ENCODE data around the gene RAB40B. TPM values are rescaled to one million over a fixed set of nuclear protein-coding genes. Genes with fewer than 3 reads are reported as not detected.
A peak's percentile ranks its signal among the peaks of the same experiment; 100 is the strongest.

RAB40B gene
- total and polyA plus RNA-seq, 4 donors, result 4.9 to 12.2 (median 9.1) TPM

DNA sequence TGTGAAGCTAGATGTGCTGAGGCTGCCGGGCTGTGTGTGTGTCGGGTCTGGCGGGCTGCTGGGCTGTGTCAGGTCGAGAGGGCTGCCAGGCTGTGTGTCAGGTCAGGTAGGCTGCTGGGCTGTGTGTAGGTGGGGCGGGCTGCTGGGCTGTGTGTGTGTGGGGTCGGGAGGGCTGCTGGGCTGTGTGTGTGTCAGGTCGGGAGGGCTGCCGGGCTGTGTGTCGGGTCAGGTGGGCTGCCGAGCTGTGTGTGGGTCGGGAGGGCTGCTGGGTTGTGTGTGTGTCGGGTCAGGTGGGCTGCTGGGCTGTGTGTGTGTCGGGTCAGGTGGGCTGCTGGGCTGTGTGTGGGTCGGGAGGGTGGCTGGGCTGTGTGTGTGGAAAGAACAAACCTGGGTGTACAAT is 58.9 kb downstream of the RAB40B start:
- Histone ChIP-seq H3K9ac (ENCODE audit: insufficient read depth in 1 of 2, low read length in 2 of 2) (no peak overlapping the region), H3K4me1 (ENCODE audit: control insufficient read depth in 5 of 5, insufficient read depth in 5 of 5, low read length in 5 of 5) (peaks cover 0 to 5% (median 0%) of the 10 kb centered on the region in 5 donors), H3K9me3 (ENCODE audit: control insufficient read depth in 4 of 4, insufficient read depth in 3 of 4, low read length in 3 of 4) (peaks cover 0 to 2% (median 0%) of the 10 kb centered on the region in 4 donors), H3K27me3 (ENCODE audit: control insufficient read depth in 3 of 3, insufficient read depth in 3 of 3, low read length in 2 of 3) (no peaks in the 10 kb centered on the region), H3K27ac (ENCODE audit: low read depth in 1 of 2, low read length in 1 of 2) (no peak overlapping the region), H3K4me3 (no peak overlapping the region), H3K36me3 (ENCODE audit: control insufficient read depth in 4 of 4, insufficient read depth in 4 of 4, low read length in 4 of 4) (peaks cover 0 to 31% (median 27%) of the 10 kb centered on the region in 4 donors)
- DNase-seq (no peak), ATAC-seq (ENCODE audit: insufficient read depth, low FRiP score) (no peak)
- no peak for TF ChIP-seq CTCF (IDR thresholded peaks at IDR 0.05; ENCODE audit: control extremely low read depth, extremely low read depth)
- WGBS, 2 donors, result 85 to 90% methylated on average over 13 to 14 of the region's 14 CpGs

DNA sequence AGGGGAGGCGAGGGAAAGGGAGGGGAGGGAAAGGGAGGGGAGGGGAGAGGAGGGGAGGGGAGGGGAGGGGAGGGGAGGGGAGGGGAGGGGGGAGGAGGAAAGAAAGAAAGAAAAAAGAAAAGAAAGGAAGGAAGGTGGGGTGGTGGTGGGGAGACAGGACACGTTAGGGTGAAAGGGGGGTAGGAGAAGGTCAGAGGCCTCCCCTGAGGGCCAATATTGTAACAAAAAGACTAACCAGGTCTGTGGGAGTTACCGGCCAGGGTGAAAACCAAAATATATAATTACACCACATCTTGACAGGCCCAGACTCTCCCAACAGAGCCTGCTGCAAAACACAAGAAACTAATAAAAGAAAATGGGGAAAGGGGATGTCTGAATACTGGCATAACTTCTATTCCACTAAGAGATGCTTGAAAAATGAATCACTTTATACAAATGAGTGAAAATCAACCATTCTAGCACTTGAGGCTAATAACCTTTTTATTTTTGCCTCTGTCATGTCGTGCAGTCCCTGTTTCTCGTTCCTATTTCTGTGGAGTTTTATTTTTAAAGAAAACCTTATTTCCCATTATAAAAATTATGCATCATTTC is 60.2 kb downstream of the RAB40B start:
- ATAC-seq (ENCODE audit: insufficient read depth, low FRiP score) (no peak), DNase-seq (no peak)
- Histone ChIP-seq H3K27ac (ENCODE audit: low read depth in 1 of 2, low read length in 1 of 2) (no peak overlapping the region), H3K27me3 (ENCODE audit: control insufficient read depth in 3 of 3, insufficient read depth in 3 of 3, low read length in 2 of 3) (no peaks in the 10 kb centered on the region), H3K9ac (ENCODE audit: insufficient read depth in 1 of 2, low read length in 2 of 2) (no peak overlapping the region), H3K4me1 (ENCODE audit: control insufficient read depth in 5 of 5, insufficient read depth in 5 of 5, low read length in 5 of 5) (peaks cover 0 to 5% (median 0%) of the 10 kb centered on the region in 5 donors), H3K4me3 (no peak overlapping the region), H3K9me3 (ENCODE audit: control insufficient read depth in 4 of 4, insufficient read depth in 3 of 4, low read length in 3 of 4) (peaks cover 0 to 2% (median 0%) of the 10 kb centered on the region in 4 donors), H3K36me3 (ENCODE audit: control insufficient read depth in 4 of 4, insufficient read depth in 4 of 4, low read length in 4 of 4) (peaks cover 0 to 25% (median 21%) of the 10 kb centered on the region in 4 donors)
- TF ChIP-seq CTCF (IDR thresholded peaks at IDR 0.05; ENCODE audit: control extremely low read depth, extremely low read depth), result no peak
- WGBS, 2 donors, result 75 to 77% methylated on average over 4 of the region's 5 CpGs

DNA sequence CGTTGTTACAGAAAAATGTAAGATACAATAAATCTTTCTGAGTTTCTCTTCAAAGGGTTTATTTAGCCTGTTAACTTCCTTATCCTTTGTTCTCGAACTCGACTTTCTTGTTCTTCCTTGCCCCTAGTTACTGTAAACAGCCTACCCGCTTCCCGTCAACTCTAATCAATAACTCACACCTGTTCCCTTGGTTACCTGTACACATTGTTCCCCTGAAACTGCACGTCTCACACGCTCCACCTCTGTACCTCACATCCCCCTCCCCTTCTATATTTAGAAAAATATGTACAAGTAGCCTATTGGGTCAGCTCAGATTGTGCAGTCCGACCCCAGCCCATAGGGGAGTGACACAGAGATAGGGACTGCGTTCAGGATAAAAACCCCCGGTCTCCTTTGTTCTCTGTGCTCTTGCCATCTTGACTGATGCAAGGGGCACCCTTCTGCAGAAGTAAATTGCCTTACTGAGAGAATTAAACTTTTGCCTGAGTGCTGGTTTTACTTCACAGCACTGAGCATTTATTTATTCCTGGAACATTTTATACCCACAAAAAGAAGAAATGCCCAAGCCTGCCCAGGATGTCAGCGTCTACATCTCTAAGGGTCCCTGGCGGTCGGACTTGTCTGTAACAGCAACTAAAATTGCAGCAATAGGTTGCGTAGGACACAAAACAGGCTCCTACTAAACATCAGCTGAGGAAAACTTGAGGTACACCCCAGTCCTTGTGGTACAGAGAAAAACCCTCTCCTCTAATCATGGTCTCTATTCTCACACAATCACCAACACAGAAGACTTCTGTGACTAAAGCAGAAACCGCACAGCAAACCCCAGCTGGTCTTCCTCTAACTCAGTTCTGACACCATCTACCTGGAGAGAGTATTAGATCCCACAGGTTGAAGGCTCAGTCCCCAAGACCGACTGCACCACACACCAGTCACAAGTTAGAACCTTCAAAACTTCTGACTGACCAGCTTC is 61.6 kb downstream of the RAB40B start:
- 78 to 81% methylated on average over 16 of the region's 16 CpGs for WGBS, 2 donors
- no peak for TF ChIP-seq CTCF (IDR thresholded peaks at IDR 0.05; ENCODE audit: control extremely low read depth, extremely low read depth)
- no peaks in the 10 kb centered on the region for H3K27me3 ChIP-seq (ENCODE audit: control insufficient read depth in 3 of 3, insufficient read depth in 3 of 3, low read length in 2 of 3)
- peak overlapping the region in 1 of 2 donors; percentile 55 for H3K9ac ChIP-seq (ENCODE audit: insufficient read depth in 1 of 2, low read length in 2 of 2)
- no peak for ATAC-seq (ENCODE audit: insufficient read depth, low FRiP score)
- H3K4me1 ChIP-seq (ENCODE audit: control insufficient read depth in 5 of 5, insufficient read depth in 5 of 5, low read length in 5 of 5), result peaks cover 0 to 3% (median 0%) of the 10 kb centered on the region in 5 donors
- peaks cover 0 to 2% (median 0%) of the 10 kb centered on the region in 4 donors for H3K9me3 ChIP-seq (ENCODE audit: control insufficient read depth in 4 of 4, insufficient read depth in 3 of 4, low read length in 3 of 4)
- DNase-seq, result peak; percentile 49 to 69 (median 54)
- peaks cover 0 to 15% (median 11%) of the 10 kb centered on the region in 4 donors for H3K36me3 ChIP-seq (ENCODE audit: control insufficient read depth in 4 of 4, insufficient read depth in 4 of 4, low read length in 4 of 4)
- H3K27ac ChIP-seq (ENCODE audit: low read depth in 1 of 2, low read length in 1 of 2), result no peak overlapping the region
- no peak overlapping the region for H3K4me3 ChIP-seq
